ENCODE data around the gene CRYBG2.

CRYBG2 gene

DNA sequence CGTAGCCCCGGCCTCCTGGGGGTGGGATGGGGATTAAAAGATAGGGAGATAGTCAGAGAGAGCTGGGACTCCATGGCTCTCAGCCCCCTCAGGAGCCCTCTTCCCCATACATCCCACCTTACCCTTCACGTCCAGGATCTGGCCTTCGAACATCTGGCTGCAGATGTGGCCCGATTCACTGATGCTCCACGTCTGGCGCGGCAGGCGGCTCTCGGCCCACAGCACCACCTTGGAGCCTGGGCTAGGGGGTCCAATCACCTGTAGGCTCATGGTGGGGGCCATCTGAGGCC is 31.9 kb downstream of the CRYBG2 start:
- no peak for TF ChIP-seq CTCF (IDR thresholded peaks at IDR 0.05; ENCODE audit: low read depth, low read length, missing control alignments)
- H3K4me3 ChIP-seq (ENCODE audit: low read depth, low read length), result no peak overlapping the region
- DNase-seq (ENCODE audit: low read depth), result no peak
- in situ Hi-C loops (cut with HindIII; ENCODE audit: low sequenced_read_pairs), result no loop called here

GRCh38 chr1:26321315-26322041 is 32.5 kb downstream of the CRYBG2 start:
- TF ChIP-seq CTCF (IDR thresholded peaks at IDR 0.05; ENCODE audit: low read depth, low read length, missing control alignments), result peak; percentile 88
- DNase-seq (ENCODE audit: low read depth), result peak; percentile 66
- no peak overlapping the region for H3K4me3 ChIP-seq (ENCODE audit: low read depth, low read length)
- in situ Hi-C loops (cut with HindIII; ENCODE audit: low sequenced_read_pairs), result no loop called here

GRCh38 chr1:26320896-26321295 is 33.0 kb downstream of the CRYBG2 start:
- DNase-seq (ENCODE audit: low read depth), result no peak
- TF ChIP-seq CTCF (IDR thresholded peaks at IDR 0.05; ENCODE audit: low read depth, low read length, missing control alignments), result no peak
- H3K4me3 ChIP-seq (ENCODE audit: low read depth, low read length), result no peak overlapping the region
- in situ Hi-C loops (cut with HindIII; ENCODE audit: low sequenced_read_pairs), result no loop called here

- no peak overlapping the region for H3K4me3 ChIP-seq (ENCODE audit: low read depth, low read length)
- no peak for TF ChIP-seq CTCF (IDR thresholded peaks at IDR 0.05; ENCODE audit: low read depth, low read length, missing control alignments)
- in situ Hi-C loops (cut with HindIII; ENCODE audit: low sequenced_read_pairs), result no loop called here
- no peak for DNase-seq (ENCODE audit: low read depth)
Measured at GRCh38 chr1:26318338-26319064, 35.4 kb downstream of the CRYBG2 start.

DNA sequence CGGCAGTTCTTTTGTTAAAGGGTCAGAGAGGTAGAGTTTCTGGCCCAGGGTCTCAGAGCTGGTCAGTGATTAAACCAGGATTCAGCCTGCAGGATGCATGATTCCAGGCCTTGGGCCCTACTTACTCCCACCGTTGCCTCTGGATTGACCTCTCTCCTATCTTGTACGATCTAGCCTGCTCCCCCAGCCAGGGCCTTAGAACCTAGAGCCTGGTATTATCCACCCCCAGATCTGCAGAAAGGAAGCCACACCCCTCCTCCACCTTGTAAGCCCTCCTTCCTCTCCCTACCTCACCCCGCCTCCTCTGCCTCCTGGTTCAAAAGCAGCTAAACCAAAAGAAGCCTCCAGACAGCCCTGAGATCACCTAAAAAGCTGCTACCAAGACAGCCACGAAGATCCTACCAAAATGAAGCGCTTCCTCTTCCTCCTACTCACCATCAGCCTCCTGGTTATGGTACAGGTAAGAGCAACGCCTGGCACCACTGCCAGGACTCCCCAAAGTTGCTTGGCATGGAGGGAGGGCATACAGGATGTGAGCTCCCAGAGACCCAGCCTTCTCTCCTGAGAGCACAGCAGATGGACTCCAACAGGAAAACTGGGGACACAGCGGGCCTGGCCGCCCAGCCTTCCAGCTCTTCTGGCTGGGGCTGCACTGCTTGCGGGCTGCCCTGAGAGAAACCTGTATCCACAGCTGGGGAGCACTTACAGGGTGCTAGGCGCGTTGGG is 36.2 kb downstream of the CRYBG2 start, which contains the start of gene CD52:
Gene CD52 (plus strand): TSS at position 347 of the 726 bp plus-strand sequence. CDS start 60 bp downstream, at position 407.
- DNase-seq (ENCODE audit: low read depth), result no peak
- in situ Hi-C loops (cut with HindIII; ENCODE audit: low sequenced_read_pairs), result no loop called here
- H3K4me3 ChIP-seq (ENCODE audit: low read depth, low read length), result no peak within 1 kb of the TSS
- no peak for TF ChIP-seq CTCF (IDR thresholded peaks at IDR 0.05; ENCODE audit: low read depth, low read length, missing control alignments)

DNA sequence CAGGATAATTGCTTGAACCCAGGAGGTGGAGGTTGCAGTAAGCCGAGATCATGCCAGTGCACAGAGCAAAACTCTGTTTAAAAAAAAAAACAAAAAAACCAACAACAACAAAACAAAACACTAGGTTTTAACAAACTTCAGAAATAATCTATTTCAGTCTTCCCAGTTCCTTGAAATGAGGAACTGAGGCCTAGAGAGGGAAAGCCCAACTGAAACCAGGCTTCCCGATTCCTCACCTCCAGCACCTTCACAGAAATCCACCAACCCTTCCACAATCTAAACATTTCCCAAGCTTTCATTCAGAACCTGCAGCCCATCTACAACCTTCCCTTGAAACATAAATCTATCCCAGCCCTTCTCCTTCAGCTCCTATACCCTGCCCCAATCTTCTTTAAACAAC is 36.8 kb downstream of the CRYBG2 start:
- in situ Hi-C loops (cut with HindIII; ENCODE audit: low sequenced_read_pairs), result no loop called here

More for the DNA sequence above, 36.8 kb downstream of the CRYBG2 start:
- H3K4me3 ChIP-seq (ENCODE audit: low read depth, low read length), result no peak overlapping the region
- no peak for TF ChIP-seq CTCF (IDR thresholded peaks at IDR 0.05; ENCODE audit: low read depth, low read length, missing control alignments)
- DNase-seq (ENCODE audit: low read depth), result no peak

All from astrocyte of the cerebellum (primary cell).